Measurements from ENCODE around the gene MDC1.
A peak's percentile ranks its signal among the peaks of the same experiment; 100 is the strongest.
"Not testable (repeated sequence)": the region's sequence is repeated elsewhere in the genome, so short reads cannot be mapped to it uniquely, and the experiment has no call there.

The MDC1 gene

DNA sequence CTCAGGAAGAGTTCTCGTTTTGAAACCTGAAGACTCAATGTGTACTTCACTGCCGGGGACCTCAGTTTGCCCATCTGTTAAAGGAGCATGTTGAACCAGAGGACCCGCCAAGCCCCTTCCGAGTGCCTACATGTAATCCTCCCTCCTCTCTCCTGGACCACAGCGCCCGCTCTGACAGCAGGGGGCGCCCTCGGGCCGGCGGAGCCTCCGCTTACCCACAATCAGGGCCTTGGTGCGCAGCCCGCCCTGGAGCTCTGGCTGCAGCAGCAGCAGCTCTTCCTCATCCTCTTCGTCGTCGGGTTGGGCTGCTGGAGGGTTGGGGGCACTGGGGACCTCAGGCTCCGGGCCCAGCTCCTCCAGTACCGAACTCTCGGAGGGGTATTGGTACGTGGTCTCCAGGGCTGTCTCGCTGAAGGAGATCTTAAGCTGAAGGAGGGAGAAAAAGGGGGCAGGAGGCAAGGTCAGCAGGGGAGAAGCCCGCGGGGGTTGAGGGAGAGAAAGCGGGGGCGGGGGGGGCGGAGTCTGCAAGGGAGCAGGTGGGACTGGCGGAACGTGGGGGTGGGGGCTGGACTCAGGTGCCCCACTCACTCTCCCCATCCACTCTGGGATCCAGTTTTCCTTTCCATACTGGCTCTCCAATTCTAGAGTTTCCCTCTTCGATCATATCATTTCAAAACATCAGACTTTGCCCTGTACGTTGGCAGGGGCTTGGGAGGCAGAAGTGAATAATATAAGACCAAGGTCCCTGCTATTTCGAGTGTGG is 37.9 kb downstream of the MDC1 start:
- peak; percentile 46 for DNase-seq

DNA sequence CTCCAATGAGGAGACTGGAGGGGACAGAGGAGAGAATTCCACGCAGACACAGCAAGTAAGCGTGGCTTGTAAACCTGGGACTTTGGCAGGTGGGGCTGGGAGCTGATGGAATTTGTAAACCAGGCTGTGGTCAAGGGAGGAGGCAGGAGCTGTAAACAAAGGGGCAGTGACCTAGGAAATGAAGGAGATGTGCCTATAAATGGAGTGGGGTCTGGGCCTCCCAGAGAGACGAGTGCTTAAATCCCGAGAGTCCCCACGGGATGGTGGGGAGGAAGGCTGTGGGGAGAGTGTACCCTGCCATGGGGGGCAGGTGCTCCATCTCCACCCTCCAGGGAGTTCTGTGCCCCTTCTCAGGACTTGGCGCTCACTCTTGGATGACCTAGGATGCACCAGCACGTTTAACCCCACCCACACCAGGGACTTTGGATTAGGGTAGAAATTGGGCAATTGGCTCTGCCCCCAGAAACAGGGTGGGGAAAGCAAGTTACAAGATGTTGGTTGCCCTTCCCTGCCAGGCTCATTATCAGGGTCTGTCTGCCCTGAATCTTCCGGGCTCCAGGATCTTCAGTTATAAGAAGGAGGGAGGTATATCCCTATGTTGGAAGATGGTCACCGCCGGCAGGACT is 40.3 kb downstream of the MDC1 start:
- DNase-seq: no peak

DNA sequence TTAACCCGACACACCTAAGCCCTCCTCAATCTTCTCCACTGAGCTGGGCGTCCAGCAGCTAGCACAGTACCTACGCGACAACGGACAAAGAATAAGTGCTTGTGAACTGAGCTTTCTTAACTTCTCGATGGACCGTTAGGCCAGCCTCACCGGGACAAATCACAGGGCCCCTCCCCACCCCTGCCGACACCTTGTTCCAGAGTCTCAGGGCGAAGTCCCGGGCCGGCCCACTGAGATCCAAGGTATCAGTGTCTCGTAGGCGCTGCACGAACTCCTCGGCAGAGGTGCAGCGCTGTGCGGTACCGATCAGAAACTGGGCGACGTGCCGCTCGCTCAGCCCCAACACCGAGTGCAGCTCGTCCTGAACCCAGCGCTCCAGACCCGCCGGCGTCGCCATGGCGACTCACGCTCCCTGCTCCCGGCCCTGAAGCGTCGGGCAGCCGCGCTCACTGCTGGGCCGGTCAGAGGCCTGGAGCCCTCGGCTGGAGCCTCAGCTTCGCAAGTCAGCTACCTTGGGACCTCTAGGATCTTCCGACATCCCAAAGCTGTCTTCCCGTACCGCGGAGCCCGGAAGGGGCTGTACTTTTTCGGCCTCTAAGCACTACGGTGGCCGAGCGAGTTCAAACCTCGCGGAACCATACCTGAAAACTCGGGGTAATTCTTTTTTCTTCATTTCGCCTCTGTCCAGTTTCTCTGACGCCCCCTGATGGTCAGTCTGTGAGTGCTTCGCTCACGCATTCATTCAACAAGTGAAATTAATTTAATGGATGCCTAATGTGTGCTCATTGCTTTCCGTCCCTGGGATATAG is 44.4 kb downstream of the MDC1 start, which contains the start of gene DHX16:
TSS of gene DHX16 (minus strand) at position 562 of the 809 bp plus-strand sequence. CDS start at position 397, 165 bp downstream.
- DNase-seq: peak; percentile 93

GRCh38 chr6:30670760-30671527 is 46.1 kb downstream of the MDC1 start:
- no peak for DNase-seq

GRCh38 chr6:30666300-30666699 is 50.8 kb downstream of the MDC1 start:
- DNase-seq: not testable (repeated sequence)

DNA sequence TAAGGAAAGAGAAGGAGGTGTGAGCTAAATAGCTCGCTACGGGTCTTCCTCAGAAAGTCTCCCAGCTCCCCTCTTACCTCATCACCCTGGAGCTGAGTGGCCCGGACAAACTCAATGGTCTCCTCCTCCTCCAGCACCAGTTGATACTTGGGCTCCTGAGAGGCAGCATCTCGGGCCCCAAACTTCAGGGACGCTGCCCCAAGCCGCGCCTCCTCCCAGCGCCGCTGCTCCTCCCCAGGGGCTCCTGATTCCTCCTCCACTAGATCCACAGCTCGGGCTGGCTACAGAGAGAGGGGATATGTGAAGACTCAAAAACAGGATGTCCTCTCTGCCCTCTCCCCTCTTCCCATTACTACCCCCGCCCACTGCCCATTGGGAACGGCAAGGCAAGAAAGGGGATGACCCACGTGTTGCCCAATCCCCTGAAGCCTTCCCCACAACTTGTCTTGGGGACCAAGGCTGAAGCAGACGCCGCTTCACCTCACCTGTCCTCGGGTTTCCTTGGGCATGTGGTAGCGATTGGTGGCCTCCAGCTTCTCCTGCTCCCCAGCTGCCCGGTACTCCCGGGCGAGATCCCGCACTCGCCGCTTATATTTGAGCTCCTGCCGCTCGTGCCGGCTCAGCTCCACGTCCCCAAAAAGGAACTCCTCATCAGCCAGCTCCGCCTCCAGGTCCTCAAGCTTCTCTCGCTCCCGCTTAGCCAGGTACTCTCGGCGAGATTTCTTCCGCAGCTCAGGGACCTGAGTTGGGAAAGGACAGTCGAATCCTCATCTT is 51.9 kb downstream of the MDC1 start:
- no peak for DNase-seq

GRCh38 chr6:30657922-30658321 is 59.2 kb downstream of the MDC1 start:
- not testable (repeated sequence) for DNase-seq

DNA sequence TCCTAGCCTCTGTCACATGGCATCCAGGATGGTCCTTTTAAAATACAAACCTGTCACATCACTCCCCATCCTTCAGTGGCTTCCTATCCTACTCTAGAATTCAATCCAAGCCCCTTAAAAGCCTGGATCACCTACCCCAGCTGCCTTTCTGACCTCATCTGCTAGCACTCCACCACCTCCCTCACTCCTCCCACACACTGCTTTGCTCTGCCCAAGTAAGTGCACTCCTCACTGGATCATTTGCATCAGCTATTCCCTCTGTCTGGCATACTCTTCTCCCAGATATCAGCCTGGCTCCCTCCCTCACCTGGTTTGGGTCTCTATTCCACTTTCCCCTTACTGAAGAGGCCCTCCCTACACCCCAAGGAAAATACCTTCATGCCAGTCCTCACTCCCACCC is 59.6 kb downstream of the MDC1 start:
- DNase-seq: no peak

DNA sequence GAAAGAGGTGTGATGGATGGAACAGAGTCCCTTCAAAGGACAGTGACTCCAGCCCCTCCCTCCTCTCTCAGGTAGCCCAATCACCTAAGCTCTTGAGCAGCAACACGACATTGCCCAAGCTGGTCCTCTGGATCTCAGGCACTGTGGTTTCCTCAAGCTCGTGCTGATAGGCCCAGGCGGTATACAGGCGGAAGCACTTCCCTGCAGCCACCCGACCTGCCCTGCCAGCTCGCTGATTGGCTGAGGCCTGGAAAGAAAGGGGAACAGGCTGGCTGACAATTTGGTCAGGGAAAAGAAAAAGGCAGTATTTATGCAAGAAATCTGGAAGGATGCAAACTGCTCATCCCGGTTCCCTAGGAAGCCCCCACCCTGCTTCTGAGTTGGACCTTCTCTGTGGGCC is 60.6 kb downstream of the MDC1 start:
- DNase-seq: no peak

GRCh38 chr6:30655743-30656094 is 61.4 kb downstream of the MDC1 start:
- no peak for DNase-seq

GRCh38 chr6:30654798-30655742 is 62.0 kb downstream of the MDC1 start:
- DNase-seq: no peak

- no peak for DNase-seq
These were observed 65.9 kb downstream of the MDC1 start for GRCh38 chr6:30651143-30651542.

Data from NCI-H2171 treated with DMSO at 0.1 percent for 48 hours (cell line).